NCI-H2107 treated with DMSO at 0.1 percent for 48 hours (cell line): Measurements from ENCODE around the gene GNB1.
A peak's percentile ranks its signal among the peaks of the same experiment; 100 is the strongest.

Experiments used
- DNase-seq: peaks from one replicate; lab custom pipeline; 2025; ENCODE audit not compliant: unreplicated experiment; lab: John Stamatoyannopoulos, UW

The GNB1 gene

GRCh38 chr1:1786836-1787605 lies 103.9 kb downstream of the GNB1 start:
- no peak for DNase-seq

GRCh38 chr1:1785666-1786065 lies 105.2 kb downstream of the GNB1 start:
- no peak for DNase-seq

- DNase-seq = no peak
These were observed 106.0 kb downstream of the GNB1 start for GRCh38 chr1:1784933-1785332.

DNA sequence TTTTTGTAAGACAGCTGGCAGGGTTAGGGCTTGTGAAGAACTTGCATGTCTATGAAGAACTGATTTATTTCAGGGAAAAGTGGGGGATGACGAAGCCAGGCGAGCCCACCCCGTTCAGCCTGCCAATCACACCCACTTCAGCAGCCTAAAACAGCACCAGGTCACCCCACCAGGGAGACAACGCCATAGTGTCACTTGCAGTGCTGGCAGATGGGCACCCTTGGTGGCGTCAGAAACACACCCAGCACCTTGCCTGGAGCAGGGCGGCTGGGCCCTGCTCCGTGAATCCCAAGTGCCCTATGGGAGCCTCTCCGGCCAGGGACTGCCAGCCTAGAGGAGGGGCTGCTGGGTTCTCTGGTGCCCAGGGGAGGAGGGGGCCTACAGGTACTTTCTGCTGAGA lies 107.6 kb downstream of the GNB1 start:
- no peak for DNase-seq

DNA sequence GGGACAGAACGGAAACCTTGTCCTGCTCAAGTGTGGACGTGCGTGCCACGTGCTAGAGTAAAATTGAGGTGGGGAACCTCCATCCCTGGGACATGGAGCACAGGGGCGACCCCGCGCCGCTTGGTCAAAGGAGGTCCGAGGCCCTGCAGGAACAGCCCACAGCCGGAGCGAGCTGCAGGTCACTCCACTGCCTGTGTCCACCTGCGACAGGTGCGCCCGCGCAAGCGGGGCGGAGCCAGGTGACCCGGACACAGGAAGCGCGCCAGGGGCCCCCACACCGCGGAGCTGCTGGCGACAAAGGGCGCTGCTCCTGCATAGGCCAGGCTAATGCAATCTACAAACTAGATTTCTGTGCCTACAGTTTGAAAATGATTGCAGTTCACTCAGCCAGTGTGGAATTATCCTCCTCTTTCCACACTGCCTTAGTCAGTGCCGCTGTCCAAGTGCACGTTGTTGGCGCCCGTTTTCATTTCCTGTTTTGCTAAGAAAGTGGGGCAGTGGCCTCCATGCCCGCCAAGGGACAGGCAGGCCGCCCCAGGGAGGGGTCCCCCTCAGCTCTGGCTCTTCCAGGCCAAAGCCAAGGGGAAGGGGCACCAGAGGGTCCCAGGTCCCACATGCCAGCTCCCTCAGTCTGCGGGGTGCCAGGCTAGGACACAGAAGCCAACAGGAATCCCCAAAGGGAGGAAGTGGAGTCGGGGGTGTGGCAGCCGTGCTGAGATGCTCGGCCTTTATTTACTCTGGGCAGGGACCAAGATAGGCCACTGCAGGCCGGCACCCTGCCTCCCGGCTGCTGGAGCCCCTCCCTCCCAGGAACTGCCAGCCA lies 108.3 kb downstream of the GNB1 start:
- DNase-seq = no peak

DNA sequence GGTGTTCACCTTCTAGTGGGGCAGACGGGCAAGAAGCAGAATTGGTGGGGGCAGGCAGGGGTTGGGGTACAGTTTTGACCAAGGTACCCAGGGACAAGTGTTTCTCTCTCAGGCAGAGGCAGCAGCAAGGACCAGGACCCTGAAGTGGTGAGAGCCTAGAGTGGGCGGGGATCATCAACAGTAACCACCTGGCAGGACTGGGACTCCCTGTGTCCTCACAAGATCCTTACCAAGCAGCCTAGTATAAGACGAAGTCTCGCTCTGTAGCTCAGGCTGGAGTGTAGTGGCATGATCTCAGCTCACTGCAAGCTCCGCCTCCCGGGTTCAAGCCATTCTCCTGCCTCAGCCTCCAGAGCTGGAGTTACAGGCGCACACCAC lies 109.4 kb downstream of the GNB1 start:
- no peak for DNase-seq

DNA sequence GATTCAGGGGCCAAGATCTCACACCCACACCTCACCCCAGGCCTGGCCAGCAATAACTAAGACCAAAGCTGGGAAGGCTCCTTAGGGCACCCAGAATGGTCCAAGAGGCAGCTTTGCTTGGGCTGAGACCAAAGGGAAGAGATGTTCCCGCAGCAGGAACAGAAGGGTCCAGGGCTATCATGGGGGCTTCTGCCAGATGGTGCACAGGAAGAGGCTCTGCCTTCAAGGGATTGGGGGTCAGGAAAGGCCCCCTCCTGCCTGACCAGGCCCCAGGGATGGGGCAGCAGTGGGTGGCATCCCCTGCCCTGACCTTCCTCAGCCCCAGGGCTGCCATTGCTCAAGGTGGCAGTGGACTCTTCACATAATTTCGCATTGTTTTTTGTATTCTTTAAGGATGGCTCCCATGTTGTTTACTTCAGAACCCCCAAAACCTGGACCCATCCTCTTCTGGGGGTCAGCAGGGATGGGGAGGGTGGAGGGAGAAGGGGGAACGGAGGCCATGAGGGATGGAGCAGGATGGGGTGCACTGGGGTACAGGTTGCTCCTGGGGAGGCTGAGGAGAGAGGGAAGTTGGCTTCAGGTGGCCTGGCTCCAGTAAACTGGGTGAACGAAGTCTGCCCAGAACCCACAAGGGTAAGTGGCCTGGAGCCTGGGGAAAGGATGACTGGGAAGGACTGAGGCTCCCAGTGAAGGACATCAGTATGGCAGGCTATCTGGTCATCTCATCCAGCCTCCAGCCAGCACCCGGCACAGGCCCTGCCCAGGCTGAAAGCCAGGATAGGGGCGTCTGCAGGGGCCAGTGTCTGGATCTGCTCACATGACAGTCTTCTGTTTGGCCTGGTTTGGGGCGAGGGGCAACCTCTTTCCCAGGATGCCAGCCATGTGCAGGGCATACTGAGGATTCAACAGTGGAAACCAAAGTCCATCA lies 110.0 kb downstream of the GNB1 start:
- DNase-seq = no peak

- DNase-seq = peak; percentile 13
These were observed 110.9 kb downstream of the GNB1 start for GRCh38 chr1:1779691-1780597.

- DNase-seq = no peak
These were observed 111.6 kb downstream of the GNB1 start for GRCh38 chr1:1779320-1779675.

- DNase-seq = no peak
These were observed 112.1 kb downstream of the GNB1 start for GRCh38 chr1:1778663-1779319.

- no peak for DNase-seq
These were observed 112.8 kb downstream of the GNB1 start, which contains the start of gene NADK for GRCh38 chr1:1777950-1778662. TSS of gene NADK (minus strand) at chr1:1778470. CDS start at chr1:1765406, 13,064 bp downstream.

DNA sequence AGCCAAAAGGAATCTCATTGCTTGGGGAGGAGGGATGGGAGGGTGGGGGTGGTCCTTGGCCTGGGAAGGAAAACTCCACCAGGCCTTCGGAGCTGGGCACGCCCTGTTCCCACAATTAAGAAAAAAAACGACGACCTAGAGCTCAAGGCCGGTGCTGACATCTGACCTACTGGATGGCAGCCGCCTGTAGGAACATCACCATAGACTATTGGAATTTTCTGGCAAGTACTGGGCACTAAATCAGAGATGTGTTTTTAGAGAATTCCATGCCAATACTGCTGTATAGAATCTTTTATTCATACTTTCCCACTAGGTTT lies 113.3 kb downstream of the GNB1 start:
- DNase-seq = no peak

DNA sequence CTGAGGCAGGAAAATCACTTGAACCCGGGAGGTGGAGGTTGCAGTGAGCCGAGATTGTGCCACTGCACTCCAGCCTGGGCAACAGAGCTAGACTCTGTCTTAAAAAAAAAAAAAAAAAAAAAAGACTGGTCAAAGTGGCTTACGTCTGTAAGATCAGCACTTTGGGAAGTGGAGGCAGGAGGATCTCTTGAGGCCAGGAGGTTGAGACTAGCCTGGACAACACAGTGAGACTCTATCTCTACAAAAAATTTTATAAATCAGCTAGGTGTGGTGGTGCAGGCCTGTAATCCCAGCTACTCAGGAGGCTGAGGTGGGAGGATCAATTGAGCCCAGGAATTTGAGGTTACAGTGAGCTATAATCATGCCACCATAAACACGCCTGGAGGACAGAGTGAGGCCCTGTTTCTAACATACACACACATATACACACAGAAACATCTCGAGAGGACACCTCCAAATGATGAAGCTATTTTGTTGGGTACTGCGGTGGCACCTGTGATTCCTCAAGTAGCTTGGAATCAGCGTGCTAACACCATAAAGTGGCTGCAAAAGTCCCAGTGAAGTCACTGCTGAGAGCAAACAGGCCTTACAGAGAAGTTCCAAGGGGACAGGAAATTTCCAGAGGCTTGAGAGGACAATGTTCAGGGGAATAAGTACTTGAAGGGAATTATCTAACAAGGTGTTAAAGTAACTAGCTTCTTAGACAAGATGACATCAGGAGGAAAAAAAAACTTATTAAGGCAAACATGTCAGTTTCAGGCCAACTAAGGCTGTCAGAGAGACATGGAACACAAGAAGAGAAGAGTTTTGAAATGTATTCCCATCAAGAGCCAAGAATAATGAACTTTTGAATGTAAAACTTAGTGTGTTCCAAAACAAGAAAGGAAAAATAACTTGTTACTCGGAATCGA lies 114.0 kb downstream of the GNB1 start:
- DNase-seq = no peak

- DNase-seq = no peak
These were observed 115.3 kb downstream of the GNB1 start for GRCh38 chr1:1775327-1776226.

GRCh38 chr1:1773874-1774273 lies 117.0 kb downstream of the GNB1 start:
- no peak for DNase-seq

DNA sequence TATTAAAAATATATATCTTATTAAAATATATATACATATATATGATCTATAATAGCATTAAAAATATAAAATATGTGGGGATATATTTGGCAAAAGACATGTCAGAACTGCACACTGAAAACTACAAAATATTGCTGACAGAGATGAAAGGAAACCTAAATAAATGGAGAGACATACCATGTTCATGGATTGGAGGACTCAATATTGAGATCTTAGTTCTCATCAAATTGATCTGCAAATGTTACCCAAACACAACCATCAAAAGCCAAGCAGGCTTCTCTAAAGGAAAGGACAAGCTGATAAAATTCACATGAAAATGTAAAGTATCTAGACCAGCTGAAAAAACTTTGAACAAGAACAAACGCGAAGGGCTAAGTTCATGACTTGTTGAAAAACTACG lies 119.8 kb downstream of the GNB1 start:
- DNase-seq = no peak

DNA sequence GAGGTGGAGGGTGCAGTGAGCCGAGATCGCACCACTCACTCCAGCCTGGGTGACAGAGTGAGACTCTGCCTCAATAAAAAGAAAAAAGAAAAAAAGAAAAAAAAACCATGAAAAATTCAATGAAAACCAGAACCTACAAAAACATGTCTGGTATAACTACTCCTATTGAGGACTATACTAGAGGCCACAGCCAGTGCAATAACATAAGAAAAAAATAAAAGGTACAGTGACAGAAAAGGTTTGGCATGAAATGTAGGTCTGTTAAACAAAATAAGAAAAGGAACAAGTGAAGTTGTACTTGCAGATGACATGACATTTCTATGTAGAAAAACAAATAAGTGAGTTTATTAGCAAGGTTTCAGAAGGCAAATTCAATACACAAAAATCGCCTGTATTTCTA lies 120.8 kb downstream of the GNB1 start:
- DNase-seq = no peak
